HG02884 (cell line): Measurements from ENCODE around the gene A4GALT.
"Not testable (repeated sequence)": the region's sequence is repeated elsewhere in the genome, so short reads cannot be mapped to it uniquely, and the experiment has no call there.

Source experiments
- ATAC-seq: cut with Tn5 transposase; IDR thresholded peaks from one replicate; pipeline ENCODE4 v1.9.1; 2021; ENCODE audit warnings: mild to moderate bottlenecking, moderate library complexity; ENCODE audit not compliant: unreplicated experiment

The A4GALT gene

DNA sequence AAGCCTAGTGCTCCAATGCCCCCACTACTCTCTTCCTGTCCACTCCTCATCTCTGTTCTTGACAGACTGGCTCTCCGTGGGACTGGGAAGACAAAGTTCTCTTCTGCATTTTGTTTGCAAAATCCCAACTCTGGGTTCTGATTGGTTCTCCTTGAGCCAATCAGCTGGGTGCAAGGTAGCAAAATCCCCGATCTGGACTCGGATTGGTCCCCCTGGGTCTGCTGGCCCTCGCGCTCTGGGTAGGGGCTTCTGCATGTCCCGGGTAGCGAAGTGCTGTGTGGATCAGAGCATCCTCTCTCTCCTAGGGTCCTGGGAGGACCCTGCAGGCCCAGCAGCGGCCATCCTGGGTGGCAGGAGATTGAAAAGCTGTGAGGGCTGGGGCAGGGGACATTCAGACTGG is 22.3 kb upstream of the A4GALT start:
- ATAC-seq: no peak

DNA sequence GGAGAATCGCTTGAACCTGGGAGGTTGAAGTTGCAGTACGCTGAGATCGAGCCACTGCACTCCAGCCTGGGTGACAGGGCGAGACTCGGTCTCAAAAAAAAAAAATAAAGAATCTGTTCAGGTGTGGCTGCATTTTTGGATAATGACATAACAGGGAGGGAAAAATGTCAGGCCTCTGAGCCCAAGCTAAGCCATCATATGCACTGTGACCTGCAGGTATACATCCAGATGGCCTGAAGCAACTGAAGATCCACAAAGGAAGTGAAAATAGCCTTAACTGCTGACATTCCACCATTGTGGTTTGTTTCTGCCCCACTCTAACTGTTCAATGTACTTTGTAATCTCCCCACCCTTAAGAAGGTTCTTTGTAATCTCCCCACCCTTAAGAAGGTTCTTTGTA is 19.6 kb upstream of the A4GALT start:
- ATAC-seq: not testable (repeated sequence)

DNA sequence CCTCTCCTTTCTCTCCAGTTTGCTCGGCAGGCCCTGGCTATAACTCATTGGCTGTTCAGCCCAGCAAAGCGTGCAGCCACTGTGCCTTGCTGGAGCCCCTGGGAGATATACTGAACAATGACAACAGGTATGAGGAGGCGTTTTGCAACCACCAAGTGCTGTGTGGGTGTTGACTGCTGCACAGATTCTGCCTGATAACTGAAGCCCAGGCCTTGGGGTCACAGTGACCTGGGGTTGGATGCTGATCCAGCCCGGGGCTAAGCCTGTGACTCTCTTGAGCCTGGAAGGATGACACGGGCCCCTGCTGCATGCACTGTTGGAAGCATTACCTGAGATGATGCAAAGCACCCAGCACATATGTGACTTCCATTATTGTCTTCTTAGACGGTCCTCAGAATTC is 13.7 kb upstream of the A4GALT start:
- no peak for ATAC-seq

DNA sequence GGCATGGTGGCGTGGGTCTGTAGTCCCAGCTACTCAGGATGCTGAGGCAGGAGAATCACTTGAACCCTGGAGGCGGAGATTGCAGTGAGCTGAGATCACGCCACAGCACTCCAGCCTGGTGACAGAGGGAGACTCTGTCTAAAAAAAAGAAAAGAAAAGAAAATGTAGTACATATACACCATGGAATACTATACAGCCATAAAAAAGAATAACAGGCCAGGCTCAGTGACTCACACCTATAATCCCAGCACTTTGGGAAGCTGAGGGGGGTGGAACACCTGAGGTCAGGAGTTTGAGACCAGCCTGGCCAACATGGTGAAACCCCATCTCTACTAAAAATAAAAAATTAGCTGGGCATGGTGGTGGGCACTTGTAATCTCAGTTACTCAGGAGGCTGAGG is 12.7 kb upstream of the A4GALT start:
- not testable (repeated sequence) for ATAC-seq

DNA sequence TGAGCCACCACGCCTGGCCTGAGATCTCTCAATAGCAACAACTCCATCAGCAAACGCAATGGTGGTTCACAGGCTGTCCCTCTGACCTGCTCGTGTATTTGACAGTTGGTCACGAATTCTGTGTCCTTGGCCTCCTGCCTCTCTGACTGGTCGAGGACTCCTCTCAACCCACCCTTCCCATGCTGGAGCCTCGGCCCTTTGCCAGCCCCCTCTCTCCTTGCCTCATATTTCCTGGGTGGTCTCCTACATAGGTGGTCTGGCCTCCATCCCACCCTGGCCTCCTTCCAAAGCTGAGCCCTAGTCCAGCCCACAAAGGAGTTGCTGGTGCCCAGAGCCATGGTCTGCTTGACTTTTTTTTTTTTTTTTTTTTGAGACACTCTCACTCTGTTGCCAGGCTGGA is 11.4 kb upstream of the A4GALT start:
- no peak for ATAC-seq

GRCh38 chr22:42726811-42727210 is 6.1 kb upstream of the A4GALT start:
- no peak for ATAC-seq

DNA sequence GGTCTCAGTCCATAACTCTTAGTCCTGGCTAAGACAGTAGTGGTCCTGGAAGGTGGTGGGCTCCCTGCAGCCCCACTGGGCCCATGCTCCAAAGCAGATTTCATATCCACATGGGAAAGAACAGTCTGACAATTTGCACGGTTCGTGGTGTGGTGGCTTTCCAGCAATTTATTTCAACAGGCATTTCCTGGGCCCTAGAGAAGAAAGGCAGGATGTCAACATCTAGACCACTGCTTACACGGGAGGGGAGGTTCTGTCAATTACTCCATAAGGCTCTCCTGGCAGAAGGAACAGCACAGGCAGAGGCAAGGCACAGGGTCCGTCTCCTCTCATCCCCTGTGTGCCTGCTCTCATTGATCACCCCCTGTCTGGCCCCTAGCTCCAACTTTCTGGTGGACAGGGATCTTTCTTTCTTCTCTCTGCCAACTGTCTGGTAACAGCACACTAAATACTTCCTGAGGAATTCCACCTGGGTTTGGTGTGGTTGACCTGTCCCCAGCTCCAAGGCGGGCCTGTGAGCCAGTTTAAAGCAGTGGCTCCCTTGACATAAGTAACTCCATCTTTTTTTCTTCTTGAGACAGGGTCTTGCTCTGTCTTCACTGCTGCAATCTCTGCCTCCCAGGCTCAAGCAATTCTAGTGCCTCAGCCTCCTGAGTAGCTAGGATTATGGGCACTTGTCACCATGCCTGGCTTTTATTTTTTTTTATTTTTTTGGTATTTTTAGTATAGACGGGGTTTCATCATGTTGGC is 5.1 kb upstream of the A4GALT start:
- no peak for ATAC-seq

- ATAC-seq: no peak
These were observed 3.4 kb upstream of the A4GALT start for GRCh38 chr22:42724062-42724461.

DNA sequence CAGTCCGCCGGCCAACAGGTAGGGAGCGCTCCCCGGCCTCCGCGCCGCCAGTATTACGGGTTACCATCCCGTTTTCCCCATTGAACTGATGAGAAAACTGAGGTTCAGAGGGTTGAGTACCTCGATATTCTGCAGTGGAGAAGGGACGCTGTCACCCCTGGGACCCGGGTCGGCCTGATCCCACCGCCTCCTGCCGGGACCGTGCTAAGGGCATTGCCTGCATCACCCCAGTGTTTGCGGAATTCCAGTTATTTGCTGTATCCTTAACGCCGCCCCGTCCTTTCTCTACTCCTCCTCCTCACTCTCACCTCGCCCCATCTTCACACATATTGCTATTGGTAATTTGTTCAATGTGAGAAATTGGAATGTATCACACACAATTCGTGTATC is 370 bp upstream of the A4GALT start:
- ATAC-seq: no peak

- ATAC-seq: no peak
These were observed 911 bp downstream of the A4GALT start for GRCh38 chr22:42719656-42720262.

GRCh38 chr22:42719133-42719532 is 1.5 kb downstream of the A4GALT start:
- no peak for ATAC-seq

DNA sequence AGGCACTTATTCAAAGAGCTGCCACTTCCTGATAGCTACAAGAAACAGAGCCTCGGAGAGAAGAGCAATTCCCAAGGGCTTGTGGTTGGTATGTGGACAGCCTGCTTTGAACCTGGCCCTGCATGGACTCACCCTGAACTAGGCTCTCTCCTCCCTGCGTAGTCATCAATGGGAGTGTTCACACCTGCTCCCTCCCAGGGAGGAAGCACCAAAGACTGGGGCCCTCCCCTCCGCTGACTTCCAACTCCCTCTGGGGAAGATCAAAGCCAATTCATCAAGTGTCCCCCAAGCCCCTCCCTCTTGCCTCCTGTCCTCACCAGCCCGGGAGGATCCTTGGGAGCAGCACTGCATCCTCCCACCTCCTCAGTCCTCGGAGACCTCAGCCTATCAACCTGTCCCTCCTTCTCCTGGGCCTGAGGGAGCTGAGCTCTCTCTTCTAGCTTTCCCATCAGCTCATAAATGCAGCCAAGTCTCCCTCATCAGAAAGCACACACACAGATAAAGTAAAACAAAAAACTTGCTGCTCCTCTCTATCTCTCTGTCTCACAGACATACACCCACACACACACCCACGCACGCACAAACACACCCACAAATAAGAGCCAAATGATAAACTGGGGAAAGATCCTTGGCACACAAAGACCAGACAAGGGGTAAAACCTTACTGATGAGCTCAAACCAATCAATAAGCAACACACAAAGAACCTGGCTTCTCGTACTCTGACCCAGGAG is 3.3 kb downstream of the A4GALT start:
- no peak for ATAC-seq

GRCh38 chr22:42716649-42717127 is 4.0 kb downstream of the A4GALT start:
- no peak for ATAC-seq

GRCh38 chr22:42716221-42716620 is 4.4 kb downstream of the A4GALT start:
- ATAC-seq: no peak

DNA sequence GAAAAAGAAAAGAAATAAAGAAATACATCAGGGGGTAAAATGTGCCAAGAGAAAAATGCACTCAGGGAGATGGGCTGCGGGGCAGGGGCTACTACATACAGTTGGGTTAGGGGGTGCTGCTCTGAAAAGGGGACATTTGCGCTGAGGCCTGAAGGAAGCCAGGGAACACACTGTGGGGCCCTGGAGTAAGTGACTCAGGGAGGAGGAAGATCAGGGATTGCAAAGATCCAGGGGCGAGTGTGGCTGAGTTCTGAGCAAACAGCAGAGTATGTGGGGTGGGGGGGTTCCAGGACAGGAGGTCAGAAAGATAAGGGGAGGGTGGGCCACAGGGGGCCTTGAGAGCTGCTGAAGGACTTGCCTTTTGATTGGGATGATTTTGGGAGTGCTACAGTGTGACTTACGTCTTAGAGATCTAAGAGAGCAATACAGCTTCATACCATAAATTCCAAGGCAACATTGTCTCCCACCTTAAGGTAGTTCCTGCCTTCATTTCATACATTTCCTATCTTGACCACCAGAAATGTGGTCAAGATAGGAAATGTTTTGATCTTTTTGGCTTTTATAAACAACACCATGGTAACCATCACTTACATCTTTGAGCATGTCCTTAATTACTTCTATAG is 5.8 kb downstream of the A4GALT start:
- no peak for ATAC-seq

DNA sequence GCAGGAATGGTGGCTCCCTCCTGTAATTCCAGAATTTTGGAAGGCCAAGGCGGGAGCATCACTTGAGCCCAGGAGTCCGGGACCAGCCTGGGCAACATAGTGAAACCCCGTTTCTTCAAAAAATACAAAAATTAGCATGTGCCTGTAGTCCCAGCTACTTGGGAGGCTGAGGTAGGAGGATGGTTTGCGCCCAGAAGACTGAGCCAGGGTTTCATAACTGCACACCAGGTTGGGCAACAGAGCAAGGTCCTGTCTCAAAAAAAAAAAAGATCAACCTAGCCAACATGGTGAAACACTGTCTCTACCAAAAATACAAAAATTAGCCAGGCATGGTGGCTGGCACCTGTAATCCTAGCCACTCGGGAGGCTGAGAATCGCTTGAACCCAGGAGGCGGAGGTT is 6.4 kb downstream of the A4GALT start:
- no peak for ATAC-seq

GRCh38 chr22:42711895-42712837 is 8.5 kb downstream of the A4GALT start:
- ATAC-seq: no peak

DNA sequence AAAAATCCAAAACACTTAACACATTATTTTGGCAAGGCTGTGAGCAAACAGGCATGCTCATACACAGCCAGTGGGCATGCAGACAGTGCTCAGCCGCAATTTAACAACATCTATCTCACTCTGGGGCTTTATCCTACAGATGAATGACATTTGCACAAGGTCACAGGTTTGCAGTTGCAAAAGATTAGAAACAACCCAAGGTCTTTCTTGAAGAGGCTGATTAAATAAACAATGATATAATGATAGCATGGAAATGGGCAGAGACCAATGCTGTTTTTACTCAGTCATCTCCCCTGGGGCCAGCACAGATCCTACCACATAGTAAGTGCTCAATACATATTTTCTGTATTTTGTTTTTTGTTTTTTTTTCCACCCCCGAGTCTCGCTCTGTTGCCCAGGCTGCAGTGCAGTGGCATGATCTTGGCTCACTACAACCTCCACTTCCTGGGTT is 9.4 kb downstream of the A4GALT start:
- no peak for ATAC-seq

- ATAC-seq: no peak
These were observed 12.3 kb downstream of the A4GALT start for GRCh38 chr22:42708417-42708816.

DNA sequence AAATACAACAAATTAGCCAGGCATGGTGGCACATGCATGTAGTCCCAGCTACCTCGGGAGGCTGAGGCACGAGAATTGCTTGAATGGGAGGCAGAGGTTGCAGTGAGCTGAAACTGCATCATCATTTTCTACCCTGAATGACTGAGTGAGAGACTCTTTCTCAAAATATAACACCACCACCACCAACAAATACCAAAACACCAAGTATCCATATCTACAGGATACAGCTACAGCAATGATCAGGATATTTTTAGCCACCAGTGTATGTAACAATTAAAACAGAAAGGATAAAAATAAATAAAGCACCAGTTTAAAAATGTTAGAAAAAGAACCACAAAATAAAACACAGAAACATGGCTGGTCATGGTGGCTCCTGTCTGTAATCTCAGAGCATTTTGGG is 13.2 kb downstream of the A4GALT start:
- ATAC-seq: no peak
